Islet of Langerhans (tissue), 1 donor: Measurements from ENCODE around the gene LIF.
"Not testable (repeated sequence)": the region's sequence is repeated elsewhere in the genome, so short reads cannot be mapped to it uniquely, and the experiment has no call there.

Experiments used
- FAIRE-seq: peaks from one replicate; lab custom pipeline; 2011; peaks lifted over from hg19 to GRCh38; lab: Jason Lieb, UNC

The LIF gene

DNA sequence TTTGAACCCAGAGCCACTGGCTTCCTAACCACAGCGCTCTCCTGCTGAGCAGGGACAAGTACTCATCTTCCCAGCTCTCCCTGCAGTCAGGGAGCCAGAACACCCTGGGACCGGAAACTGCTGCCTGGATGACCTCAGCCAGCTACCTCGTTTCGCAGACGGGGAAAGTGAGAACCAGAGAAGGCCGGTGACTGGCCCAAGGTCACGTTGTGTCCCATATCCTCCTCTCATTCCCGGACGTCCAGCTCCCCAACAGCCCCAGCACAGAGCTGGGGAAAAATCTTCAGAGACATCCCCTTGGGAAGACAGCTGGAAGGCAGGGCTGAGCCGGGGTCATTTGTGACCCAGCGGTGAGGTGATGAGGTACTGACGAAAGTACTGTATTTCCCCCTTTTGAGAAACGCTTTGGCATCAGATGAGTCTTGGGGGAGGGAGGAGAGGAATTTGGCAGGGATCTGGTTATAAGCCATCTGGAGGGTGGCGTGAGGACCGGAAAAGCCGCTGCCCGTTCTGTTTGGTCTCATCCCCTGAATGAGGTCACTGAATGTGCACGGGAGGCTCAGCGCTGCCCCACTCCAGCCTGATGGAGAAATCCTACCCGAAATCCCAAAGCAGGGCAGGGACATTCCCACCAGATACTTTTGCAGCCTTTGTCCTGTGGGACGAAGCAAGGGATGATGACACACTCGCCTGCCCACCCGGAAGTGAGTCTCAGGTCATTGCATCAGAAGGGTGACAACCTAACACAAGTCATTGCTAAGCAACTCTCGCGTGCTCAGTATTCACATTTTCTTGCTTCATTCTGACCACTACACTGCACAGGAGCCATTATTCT lies 41.1 kb downstream of the LIF start:
- FAIRE-seq: no peak

DNA sequence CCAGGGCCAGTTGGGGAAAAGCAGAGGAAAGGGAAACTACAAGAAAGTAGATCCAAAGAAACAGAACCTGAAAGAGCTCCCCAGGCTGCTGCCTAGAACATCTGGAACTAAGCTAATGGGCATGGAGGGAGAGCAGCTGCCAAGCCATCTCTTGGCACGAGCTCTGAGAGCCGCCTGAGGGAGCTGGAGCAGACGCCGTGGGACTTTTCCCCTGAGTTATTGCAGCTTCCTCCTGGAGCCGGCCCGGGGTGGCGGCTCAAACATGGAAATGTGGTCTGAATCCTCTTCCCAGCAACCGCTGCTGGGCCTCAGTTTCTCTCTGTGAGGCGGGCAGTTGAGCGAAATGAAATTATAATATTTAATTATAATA lies 41.8 kb downstream of the LIF start:
- FAIRE-seq: no peak

DNA sequence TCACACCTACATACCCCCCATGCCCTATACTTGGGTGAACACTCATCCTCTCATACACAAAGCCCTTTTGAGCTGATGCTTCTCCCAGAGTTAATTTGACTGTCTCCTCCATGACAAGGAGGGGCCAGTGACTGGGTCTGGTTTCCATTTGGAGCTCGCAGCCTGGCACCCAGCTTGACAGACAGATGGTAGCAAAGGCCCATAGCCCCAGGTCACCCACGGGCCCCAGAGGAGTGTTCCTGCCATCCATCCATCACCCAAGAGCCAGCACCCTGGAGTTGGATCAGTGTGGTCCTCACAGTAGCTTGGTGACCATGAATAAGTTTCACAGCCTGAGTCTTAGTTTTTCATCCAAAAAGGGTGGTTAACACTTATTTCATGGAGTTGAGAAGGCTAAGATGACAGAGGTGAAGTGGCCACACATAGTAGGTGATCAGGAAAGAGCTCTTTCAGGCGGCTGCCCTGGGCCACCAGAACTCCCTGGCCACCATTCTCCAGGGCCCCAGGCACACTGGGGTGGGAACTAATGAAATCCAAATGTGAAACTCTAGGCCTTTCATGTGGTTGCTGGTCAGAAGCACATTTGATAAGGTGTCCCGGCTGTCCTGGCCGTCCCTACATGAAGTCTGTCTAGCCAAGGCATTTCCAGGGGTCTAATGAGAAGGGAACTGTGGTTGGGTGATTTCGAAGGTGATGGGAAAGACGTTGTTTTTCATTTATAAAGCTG lies 42.4 kb downstream of the LIF start:
- FAIRE-seq: no peak

DNA sequence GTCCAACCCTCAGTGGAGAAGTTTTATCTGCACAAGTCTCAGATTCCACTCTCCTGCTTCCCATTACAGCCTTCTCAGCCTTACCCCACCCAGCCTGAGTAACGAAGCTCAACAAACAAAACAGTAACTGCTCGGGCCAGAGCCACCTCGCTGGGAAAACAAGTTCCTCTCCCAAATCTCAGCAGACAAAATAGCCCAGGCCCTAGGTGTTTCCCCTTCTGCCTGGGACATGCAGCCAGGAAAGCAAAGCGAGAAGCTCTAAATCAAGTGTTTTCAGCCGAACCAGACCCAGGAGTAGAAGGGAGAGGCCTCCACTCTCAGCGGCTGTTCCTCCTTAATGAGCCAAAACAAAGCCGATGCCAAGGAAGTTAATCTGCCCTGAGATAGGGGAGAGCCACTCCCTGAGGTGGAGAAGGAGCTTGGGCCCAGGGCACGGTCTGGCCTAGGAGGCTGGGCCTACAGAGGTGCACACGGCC lies 44.0 kb downstream of the LIF start:
- FAIRE-seq: no peak

DNA sequence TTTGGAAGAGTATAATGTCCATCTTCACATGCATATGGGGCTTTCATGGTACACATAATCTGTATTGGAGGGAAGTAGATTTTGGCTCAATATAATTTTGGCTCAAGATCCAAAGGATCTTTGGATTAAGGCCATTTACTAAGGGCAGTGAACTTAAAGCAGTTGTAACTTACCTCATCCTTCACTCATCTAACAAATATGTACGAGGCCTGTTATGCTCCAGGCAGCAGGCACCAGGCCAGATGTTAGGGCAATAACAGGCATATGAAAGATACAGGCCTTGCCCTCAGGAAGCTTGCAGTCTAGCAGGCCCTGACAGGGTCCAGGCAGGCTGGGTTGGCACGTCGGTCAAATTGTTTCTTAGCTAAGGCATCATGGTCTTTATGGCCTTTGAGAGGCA lies 44.6 kb downstream of the LIF start:
- FAIRE-seq: no peak

DNA sequence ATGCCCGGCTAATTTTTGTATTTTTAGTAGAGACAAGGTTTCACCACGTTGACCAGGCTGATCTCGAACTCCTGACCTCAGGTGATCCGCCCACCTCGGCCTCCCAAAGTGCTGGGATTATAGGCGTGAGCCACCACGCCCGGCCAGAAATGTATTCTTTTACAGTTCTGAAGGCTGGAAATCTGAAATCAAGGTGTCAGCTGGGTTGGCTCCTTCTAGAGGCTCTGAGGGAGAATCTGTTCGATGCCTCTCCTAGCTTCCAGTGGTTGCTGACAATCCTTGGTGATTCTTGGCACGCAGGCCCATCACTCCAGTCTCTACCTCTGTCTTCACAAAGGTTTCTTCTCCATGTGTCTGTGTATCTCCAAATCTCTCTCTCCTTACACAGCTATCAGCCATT lies 45.7 kb downstream of the LIF start:
- not testable (repeated sequence) for FAIRE-seq

DNA sequence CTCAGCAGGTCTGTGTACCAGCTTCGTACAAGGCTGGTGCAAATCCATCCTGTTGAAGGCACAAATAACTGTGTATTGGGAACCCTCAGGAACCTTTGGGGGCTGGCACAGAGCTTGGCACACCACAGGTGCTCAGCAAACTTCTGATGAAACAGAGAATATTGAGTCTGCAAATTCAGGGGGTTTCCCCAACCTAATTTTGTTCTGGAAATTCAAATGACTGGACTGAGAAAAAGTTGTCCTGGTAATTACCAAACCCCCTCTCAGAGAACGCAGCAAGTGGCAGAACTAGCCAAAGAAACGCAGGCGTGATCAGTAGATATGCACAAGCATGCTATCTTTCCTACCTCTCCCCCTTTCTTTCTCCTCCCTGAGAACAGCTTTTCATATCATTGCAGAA lies 47.6 kb downstream of the LIF start:
- FAIRE-seq: no peak

DNA sequence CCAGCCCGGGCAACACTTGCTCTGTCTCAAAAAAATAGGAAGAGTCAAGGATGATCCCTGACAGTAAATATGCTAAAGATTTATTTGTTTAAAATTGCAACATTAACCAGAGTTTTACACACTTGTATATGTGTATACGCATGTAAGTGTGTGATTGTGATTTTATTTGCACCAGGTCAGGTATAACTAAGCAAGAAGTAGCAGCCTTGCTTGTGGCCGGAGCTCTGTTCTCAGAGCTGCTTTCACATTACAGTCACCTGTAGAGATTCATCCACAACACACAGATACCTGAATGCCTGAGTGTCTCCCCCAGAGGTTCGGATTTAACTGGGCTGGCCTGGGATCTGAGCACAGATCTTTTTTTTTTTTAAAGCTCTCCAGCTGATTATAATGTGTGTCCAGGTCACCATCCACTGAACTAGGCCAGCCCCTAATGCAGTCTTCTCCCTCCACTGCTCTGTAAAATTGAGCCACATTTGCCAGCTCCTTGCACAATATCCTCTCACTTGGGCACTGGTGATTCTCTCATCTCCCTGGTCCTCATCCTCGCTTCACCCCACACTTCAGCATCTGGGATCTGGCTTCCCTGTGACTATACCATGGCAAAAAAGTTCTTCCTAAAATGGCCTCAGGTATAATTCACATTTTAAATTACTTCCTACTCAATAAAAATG lies 48.3 kb downstream of the LIF start:
- FAIRE-seq: no peak

DNA sequence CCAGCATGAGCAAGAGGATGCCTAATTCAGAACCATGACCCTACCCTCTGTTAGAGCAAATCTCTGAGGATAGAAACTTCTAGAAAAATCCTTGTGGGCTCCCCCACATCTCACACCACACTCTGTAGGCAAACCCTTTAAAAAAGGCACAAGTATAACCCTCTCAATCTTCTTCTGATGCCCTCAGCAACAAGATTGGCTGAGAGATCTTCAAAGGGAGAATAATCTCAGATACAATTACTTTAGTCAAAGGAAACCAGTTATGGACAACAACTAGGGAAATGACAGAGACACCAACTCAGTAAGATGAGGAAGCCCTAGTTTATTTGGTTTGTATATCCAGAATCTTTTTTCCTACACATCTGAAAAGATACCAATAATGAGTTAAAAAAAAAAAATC lies 49.2 kb downstream of the LIF start:
- no peak for FAIRE-seq

DNA sequence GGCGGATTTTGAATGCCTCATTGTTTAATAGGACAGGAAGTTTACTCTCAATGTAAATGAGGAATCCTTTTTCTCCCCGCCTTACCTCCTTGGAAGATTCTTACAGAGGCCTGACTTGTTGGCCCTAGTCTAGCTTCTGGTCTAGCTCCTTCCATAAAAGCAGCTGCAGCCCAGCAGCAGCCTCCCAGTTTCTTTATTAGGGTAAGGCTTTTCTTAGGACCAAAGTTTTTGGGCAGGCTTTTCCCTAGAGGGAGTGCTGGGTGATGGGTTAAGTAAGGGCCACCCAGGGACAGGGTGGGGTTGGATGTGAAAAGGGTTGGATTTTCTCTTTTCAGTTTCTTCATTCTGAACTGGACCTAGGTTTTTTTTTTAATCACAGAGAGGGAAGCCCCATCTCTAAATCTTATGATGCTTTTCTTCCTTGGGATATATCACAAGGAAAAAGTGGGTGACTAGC lies 49.7 kb downstream of the LIF start:
- no peak for FAIRE-seq

DNA sequence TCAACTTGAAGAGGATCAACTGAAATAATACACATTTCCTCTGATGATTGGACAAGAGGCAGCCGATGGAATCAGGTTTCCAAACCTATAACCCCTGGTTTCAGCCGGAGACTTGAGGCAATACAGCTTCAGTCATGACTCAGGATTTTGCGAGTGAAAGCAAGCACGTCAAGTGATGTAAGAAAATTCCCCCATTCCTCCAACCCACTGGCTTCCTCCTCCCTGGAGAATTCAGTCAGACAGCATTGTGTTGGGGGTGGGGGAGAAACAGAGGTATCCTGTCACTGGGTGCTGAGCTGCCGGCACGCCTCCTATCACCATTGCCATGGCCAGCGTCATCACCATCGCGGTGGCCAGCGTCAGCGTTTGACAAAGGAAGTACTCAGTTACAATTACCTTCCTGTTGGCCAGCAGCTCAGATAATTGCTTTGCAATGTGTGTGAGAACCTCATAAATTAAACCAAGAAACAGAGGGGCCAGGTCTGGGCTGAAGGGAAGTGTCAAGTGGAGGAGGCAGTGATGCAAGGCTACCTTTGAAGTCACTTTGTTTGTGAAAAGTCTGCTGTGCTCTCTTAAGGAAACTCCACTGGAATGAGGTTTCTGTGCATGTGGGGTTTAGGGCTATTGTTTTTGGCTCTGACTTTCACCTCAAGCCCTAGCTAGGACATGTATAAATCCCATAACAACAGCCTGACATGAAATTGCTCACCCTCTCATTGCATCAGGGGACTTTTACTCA lies 50.2 kb downstream of the LIF start:
- no peak for FAIRE-seq

DNA sequence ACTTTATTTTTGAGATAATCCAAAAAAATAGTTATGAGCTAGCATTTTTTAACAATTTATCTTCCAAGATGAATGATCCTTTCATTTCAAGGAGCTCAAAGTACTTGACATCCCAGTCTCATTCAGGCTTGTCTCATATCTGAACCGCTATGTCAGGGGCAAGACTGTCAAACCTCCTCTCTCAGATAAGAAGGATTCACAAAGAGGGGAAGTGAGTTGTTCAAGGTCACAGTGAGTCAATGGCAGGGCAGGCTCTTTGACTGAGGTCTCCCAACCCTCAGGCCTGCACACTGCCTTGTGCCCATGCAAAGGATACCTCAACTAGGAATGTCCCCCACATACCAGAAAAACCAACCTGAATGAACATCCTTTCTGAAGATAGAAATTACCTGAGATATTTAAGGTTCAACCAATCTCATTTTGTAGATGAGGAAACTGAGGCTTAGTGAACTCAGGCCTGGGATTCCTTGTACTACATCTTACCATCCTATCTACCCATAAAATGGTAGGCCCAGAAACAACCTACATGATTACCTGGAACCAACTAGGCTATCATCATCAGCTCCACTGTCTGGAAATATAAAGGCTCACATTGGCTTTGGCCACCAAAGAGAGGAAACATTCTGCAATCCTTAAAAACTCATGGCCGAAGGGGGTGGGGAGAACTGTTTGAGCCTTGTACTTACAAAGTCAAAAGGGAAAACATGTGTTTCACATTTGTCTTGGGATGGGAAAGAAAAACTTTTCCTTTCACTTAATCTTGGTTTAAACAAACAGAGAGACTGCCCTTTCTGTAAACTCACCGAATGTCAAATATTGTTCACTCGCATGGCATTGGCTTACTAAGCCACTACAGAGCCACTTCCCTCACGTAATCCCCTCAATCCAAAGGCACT lies 51.1 kb downstream of the LIF start:
- FAIRE-seq: no peak

DNA sequence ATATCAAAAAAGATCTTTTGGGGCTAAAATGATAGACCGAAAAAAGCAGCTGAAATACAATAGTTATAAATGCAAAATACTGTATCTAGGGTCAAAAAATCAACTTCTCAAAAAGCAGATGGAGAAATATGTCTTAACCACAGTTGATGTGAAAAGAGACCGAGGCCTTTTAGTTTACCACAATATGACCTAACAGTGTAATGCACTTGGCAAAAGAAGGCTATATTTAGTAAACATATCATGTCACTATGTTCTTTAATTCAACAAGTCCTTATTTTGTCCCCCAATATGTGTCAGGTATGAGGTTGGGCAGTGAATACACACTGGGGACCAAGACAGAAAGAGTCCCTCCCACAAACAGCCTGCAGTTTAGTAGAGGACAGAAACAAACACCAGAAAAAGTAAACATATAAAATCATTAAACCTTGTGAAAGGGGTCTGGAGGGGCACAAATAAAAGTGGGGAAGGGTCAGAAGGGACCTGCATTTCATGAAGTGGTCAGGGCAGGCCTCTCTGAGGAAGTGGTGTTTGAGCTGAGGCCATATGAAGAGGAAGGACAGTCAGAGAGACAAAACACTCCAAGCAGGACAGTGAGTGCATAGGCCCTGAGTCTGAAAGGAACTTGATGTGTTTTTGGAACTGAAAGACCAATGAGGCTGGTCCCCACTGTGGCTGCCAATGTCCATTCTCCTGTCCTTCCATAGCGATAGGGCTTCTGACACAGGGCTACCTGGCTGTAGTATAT lies 53.4 kb downstream of the LIF start:
- FAIRE-seq: no peak

DNA sequence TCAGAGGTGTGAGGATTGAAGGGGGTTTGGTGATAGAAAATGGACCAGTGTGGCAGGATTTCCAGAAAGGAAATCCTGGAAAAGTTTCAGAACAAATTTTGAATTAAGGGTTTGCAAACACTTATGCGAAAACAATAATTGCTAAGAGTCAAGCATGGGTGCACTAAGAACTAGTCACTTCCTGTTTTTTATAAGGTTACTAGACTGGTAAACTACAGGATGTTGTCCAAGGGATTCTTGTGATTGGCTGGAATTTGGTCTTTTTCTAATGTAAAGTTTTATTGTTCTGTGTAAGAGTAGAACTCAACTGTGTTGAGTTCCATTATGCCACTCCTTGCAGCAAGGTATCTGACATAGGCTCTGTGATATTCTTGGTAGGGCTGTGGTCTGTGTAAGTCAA lies 54.1 kb downstream of the LIF start:
- FAIRE-seq: no peak

DNA sequence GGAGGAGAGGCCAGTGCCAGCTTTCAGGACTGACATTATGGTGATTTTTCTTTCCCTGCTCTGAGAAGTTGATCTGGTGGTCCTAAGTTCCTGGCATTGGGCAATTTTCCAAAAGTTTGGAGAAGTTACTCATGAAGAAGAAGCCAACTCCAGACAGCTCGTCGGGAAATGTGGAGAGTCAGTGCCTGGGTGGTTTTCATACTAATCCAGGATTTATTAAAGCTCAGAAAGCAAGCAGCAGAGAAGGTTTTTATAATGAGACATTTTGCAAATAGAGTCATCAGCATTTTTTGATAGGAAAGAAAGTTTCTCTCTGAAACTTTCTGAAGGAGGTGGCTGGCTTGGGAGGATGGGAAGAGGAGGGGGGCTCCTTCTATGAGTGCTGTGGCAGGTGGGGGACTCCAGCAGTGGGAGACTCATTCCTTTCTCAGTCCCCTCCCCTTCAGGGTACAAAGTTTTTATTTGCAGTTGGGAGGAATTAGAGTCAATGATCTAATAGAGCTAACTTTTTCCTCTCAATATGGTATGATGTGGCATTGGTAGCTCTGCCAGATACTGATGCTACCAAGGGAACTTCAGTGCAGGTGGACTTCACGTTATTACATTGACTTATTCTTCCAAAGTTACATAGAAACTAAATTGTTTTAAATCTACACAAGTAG lies 55.4 kb downstream of the LIF start:
- no peak for FAIRE-seq

DNA sequence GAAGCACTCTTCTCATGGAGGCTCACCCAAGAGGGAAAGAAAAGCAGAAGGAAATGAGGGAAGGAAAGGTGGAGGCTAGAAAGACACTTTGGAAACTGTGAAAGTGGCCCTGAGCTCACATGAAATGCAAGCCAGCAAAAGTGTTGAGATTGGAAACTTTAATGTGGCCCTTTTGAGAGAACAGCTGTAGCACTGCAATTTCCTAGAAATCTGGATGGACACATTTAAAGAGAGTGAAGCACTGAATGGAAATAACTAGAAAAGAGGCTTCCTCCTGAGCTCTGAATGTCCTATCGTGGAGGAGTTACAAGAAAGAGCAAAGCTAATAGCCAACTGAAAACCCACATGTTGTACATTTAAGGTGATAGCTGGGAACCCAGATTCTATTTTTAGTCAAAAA lies 56.0 kb downstream of the LIF start:
- FAIRE-seq: no peak
